Measurements from ENCODE around the gene ADAMTS17. TPM values are rescaled to one million over a fixed set of nuclear protein-coding genes. Genes with fewer than 3 reads are reported as not detected.

ADAMTS17 gene
- total RNA-seq, 1 donor from 2014 or later, result 2.3 TPM

DNA sequence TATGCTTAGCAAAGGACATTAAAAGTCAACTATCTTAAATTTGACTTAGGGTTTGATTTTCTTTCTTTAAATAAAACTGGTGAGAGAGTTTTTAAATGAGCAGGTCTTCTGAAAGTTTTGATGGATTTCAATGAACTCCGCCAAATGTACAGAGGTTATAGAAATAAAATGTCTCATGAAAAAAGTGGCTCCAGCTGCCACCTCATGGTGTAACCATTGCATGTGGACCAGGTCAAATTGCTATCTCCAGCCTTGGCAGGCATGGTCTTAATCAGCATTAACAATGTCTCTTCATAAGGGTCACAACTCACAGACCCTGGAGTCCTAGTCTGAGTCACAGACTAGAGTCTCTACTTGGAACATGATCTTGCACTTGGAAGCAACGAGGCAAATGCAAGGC lies 182.3 kb downstream of the ADAMTS17 start:
- TF ChIP-seq CTCF (IDR thresholded peaks at IDR 0.05; ENCODE audit: insufficient read depth, low read length, poor library complexity, severe bottlenecking), result no peak
- DNase-seq (ENCODE audit: low read depth), result no peak
- H3K27me3 ChIP-seq (ENCODE audit: control insufficient read depth, insufficient read depth, low read length), result no peaks in the 10 kb centered on the region
- H3K36me3 ChIP-seq (ENCODE audit: control insufficient read depth, insufficient read depth, low read length), result no peaks in the 10 kb centered on the region
- no peak overlapping the region for H3K4me3 ChIP-seq (ENCODE audit: low read depth, low read length)

DNA sequence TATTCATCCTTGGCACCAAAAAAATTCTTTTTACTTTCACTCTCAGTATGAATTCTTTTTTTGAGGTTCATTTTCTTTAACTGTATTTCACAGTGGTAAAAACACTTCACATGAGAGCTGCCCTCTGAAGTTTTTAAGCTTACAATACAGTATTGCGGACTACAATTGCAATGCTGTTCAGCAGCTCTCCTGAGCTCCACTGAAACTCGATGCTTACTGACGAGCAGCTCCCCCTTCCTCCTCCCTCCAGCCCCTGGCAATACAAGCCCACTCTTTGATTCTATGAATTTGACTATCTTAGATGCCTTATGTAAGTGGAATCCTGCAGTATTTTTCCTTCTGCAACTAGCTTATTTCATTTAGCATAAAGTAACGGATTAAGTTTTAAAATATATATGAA lies 183.4 kb downstream of the ADAMTS17 start:
- Histone ChIP-seq H3K27me3 (ENCODE audit: control insufficient read depth, insufficient read depth, low read length) (no peaks in the 10 kb centered on the region), H3K36me3 (ENCODE audit: control insufficient read depth, insufficient read depth, low read length) (no peaks in the 10 kb centered on the region), H3K4me3 (ENCODE audit: low read depth, low read length) (no peak overlapping the region)
- no peak for DNase-seq (ENCODE audit: low read depth)
- TF ChIP-seq CTCF (IDR thresholded peaks at IDR 0.05; ENCODE audit: insufficient read depth, low read length, poor library complexity, severe bottlenecking), result no peak

- TF ChIP-seq CTCF (IDR thresholded peaks at IDR 0.05; ENCODE audit: insufficient read depth, low read length, poor library complexity, severe bottlenecking), result no peak
- Histone ChIP-seq H3K4me3 (ENCODE audit: low read depth, low read length) (no peak overlapping the region), H3K27me3 (ENCODE audit: control insufficient read depth, insufficient read depth, low read length) (no peaks in the 10 kb centered on the region), H3K36me3 (ENCODE audit: control insufficient read depth, insufficient read depth, low read length) (no peaks in the 10 kb centered on the region)
- no peak for DNase-seq (ENCODE audit: low read depth)
These were observed 185.6 kb downstream of the ADAMTS17 start for GRCh38 chr15:100156201-100156600.

- TF ChIP-seq CTCF (IDR thresholded peaks at IDR 0.05; ENCODE audit: insufficient read depth, low read length, poor library complexity, severe bottlenecking), result no peak
- H3K27me3 ChIP-seq (ENCODE audit: control insufficient read depth, insufficient read depth, low read length), result no peaks in the 10 kb centered on the region
- no peaks in the 10 kb centered on the region for H3K36me3 ChIP-seq (ENCODE audit: control insufficient read depth, insufficient read depth, low read length)
- no peak for DNase-seq (ENCODE audit: low read depth)
- no peak overlapping the region for H3K4me3 ChIP-seq (ENCODE audit: low read depth, low read length)
These were observed 187.4 kb downstream of the ADAMTS17 start for GRCh38 chr15:100154338-100154737.

DNA sequence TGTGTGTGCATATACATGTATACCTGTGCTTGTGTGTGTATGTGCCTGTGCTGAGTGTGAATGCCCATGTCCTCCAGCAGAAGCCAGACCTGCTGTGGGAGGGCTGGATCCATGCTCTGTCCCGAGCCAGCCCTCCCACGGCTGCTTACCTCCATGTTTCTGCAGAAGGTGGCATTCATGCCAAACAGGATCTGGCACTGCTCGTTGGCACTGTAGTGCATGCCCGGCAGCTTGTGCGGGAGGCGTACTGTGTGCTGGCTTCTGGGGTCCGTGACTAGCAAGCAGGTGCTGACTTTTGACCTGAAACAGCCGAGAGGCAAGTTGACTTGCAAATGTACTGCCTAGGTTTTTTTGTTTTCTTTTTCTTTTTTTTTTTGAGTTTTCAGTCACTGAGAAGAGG lies 189.3 kb downstream of the ADAMTS17 start:
- DNase-seq (ENCODE audit: low read depth), result no peak
- no peak overlapping the region for H3K4me3 ChIP-seq (ENCODE audit: low read depth, low read length)
- H3K36me3 ChIP-seq (ENCODE audit: control insufficient read depth, insufficient read depth, low read length), result no peaks in the 10 kb centered on the region
- TF ChIP-seq CTCF (IDR thresholded peaks at IDR 0.05; ENCODE audit: insufficient read depth, low read length, poor library complexity, severe bottlenecking), result no peak
- H3K27me3 ChIP-seq (ENCODE audit: control insufficient read depth, insufficient read depth, low read length), result no peaks in the 10 kb centered on the region

DNA sequence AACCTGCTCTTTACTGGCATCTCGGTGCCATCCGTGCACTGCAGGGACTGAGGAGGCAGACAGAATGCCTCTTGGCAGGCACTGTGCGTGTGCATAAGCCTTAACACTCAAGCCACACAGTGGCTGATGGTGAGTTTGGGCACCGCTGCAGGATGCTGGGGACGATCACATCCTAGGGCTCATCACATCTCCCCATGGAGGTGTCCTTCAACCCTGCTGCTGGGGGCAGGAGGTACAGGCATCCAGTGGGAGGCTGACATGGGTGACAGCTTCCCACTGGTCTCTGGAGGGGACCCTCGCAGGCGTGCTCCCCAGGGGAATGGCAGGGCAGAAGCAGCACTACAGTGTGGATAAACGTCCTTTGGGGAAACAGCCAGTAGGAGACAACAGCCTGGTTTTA lies 190.9 kb downstream of the ADAMTS17 start:
- H3K27me3 ChIP-seq (ENCODE audit: control insufficient read depth, insufficient read depth, low read length), result no peaks in the 10 kb centered on the region
- DNase-seq (ENCODE audit: low read depth), result no peak
- H3K36me3 ChIP-seq (ENCODE audit: control insufficient read depth, insufficient read depth, low read length), result no peaks in the 10 kb centered on the region
- no peak for TF ChIP-seq CTCF (IDR thresholded peaks at IDR 0.05; ENCODE audit: insufficient read depth, low read length, poor library complexity, severe bottlenecking)
- no peak overlapping the region for H3K4me3 ChIP-seq (ENCODE audit: low read depth, low read length)
